Stimulated activated CD4-positive, alpha-beta T cell treated with anti-CD3 and anti-CD28 coated beads, Interleukin-1b, Interleukin-23, amount 100 ng/mL, for 4 hours (primary cell): ENCODE measurements around the gene NDEL1.

Source experiments
- DNase-seq, 2 donors: peaks; one replicate each; pipeline ENCODE4 v3.0.0-alpha.2; 2020; ENCODE audit warnings: low read depth in 2 of 2

The NDEL1 gene

DNA sequence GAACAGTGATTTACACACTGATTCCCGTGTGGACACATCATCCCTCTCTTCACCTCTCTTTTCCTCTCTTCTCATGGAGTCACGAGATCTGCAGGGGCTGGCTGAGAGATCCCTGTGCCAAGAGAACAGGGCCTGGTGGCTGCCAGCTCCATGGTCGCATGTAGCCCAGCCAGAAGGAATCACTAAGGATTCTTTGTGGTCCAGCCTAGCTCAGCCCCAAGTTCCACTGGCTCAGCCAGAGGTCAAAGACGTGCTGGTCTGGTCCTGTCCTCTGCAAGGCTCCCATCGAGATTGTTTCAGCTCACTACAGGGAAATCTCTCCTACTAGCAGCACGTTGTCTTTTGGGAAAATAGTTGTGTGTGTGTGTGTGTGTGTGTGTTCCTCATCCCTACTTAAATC lies 66.4 kb downstream of the NDEL1 start:
- no peak for DNase-seq

DNA sequence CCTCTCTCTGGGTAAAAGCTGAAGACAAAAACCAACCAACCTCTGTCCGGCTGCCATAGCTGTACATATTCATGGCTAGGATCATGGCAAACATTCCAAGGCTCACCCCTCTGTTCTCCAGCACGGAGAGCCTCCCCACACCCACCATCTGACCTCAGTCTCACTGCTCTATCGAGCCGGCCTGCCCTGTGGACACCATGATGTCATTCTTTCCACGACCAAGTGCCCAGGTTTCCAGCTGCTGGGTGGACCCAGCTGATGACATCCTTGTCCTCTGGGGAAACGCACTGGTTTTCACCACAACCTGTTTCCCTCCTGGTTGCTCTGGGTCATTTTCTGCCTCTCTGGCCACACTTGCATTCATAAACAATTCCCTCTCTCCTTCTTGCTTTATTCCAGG lies 67.7 kb downstream of the NDEL1 start:
- no peak for DNase-seq

DNA sequence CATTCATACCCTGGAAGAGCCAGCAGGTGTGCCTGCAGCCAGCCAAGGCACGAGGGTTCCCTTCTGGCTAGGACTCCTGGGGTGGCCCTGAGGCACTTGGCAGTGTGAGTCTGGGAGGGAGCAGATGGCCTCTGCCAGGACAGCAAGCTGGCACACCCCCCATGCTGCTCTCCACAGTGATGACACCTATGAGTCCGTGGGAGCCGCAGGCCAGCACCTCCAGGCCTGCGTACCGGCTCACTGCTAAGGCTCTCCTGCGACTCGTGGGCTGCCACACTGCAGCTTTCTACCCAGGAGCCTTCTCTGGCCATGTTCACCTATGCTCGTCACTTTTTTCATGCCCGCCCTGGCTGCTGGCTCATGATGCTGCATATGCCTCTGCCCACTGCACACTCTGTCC lies 68.1 kb downstream of the NDEL1 start:
- no peak for DNase-seq

DNA sequence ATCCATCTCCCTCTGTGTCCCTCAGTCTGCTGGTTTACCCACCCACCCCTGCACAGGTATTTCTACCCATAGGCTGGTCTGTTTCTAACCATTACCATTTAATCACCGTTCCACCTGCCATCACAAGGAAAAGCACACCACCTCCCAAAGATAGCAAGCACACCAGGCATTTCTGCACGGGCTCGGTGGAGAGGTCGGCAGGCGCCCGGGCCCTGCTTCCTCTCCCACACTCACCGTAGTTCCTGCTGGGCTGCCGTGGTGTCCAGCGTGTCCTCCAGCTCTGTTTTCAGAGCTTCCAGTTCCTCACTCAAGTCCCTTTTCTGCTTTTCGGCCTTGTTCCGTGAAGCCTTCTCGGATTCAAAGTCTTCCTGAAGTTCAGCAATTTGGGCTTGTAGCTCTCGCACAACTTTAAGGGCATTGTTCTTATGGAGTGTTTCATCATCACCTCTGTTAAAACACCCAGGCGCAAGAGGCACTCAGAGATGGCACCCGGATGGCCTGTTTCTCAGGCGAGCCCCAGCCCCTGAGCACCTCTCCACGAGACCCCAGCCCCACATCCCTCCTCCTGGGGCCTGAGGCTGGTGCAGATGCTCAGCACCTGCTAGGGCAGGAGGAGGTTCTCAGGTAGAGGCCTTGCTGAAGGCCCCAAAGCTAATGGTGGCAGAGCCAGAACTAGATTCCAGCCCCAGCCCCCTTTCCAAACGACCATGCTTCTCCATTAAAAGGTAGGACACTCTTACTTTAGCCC lies 69.0 kb downstream of the NDEL1 start:
- DNase-seq = no peak

DNA sequence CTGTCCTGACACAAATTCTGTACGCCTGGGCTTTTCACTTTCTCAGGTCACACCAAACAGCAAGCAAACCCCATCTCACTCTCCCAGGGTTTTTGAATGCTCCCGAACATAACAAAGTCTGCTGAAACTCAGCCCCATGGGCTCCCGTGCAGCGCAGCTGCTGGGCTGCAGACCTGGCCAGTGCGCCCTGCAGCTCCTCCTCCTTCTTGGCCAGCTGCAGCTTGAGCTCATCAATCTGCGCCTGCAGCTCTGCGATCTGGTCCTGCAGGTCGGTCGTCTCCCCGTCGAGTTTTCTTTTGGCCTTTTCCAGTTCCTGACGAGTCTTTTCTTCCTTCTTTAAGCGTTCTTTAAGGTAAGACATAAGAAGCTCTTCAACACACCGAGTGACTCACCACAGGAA lies 70.5 kb downstream of the NDEL1 start:
- no peak for DNase-seq

DNA sequence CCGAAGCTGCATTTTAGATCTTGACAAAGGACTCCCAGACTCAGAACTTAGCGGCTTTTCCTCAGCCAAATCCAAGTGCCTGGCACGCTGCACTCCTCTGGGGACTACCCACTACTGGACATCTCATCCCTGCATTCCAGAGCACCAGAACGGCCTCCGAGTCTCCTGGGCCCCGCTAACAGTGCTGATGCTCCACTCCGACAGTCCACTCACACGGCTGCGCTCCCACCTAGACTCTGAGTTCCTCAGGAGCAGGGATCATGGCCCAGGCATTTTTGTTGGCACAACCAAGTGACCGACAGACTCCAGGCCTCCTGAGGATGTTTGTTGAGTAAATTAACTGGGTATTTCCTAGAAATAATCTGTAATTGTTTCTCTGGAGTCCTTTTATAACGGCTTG lies 79.1 kb downstream of the NDEL1 start:
- DNase-seq = no peak
